Keratinocyte (primary cell): ENCODE measurements around the gene ATF6. TPM values are rescaled to one million over a fixed set of nuclear protein-coding genes. Genes with fewer than 3 reads are reported as not detected.

Source experiments
- DNase-seq: peaks from one replicate; pipeline ENCODE4 v3.0.0-alpha.2; 2011; ENCODE audit warnings: low read depth, missing footprints, low spot score
- FAIRE-seq: peaks from 2 replicates; lab custom pipeline; 2011; peaks lifted over from hg19 to GRCh38; lab: Jason Lieb, UNC
- H2AFZ ChIP-seq: 2 replicates; pipeline ENCODE4 v1.6.0; 2012; ENCODE audit warnings: low read length, control low read depth, inconsistent platforms; ENCODE audit not compliant: control insufficient read depth
- H3K27ac ChIP-seq: 2 replicates; pipeline ENCODE4 v1.5.1; 2011; ENCODE audit warnings: low read length; ENCODE audit not compliant: control insufficient read depth, insufficient read depth
- H3K27me3 ChIP-seq: 3 replicates; pipeline ENCODE4 v1.6.0; 2011; ENCODE audit warnings: low read length; ENCODE audit not compliant: control insufficient read depth, insufficient read depth; ENCODE audit errors: extremely low read depth
- H3K36me3 ChIP-seq, 2 experiments: 2 replicates in 1 of 2; 3 replicates in 1 of 2; pipeline ENCODE4 v1.5.1; 2011; ENCODE audit warnings: low read length in 2 of 2, mild to moderate bottlenecking in 1 of 2; ENCODE audit not compliant: control insufficient read depth in 2 of 2, insufficient read depth in 2 of 2; ENCODE audit errors: extremely low read depth in 1 of 2
- H3K4me1 ChIP-seq: 3 replicates; pipeline ENCODE4 v1.5.1; 2011; ENCODE audit warnings: low read length; ENCODE audit not compliant: control insufficient read depth, insufficient read depth; ENCODE audit errors: extremely low read depth
- H3K4me2 ChIP-seq: 3 replicates; pipeline ENCODE4 v1.6.0; 2011; ENCODE audit warnings: low read depth, low read length; ENCODE audit not compliant: control insufficient read depth, insufficient read depth; ENCODE audit errors: extremely low read depth
- H3K4me3 ChIP-seq, 3 experiments: fragments of 200-600 bp in 1 of 3; sonication (generic) in 1 of 3; 2 replicates in 2 of 3; 3 replicates in 1 of 3; pipeline ENCODE4 v1.5.1; 2011 to 2016; ENCODE audit warnings: low read length in 3 of 3, mild to moderate bottlenecking in 3 of 3, control low read depth in 2 of 3, inconsistent platforms in 1 of 3, low read depth in 1 of 3, mixed read lengths in 1 of 3, mixed run types in 1 of 3, moderate library complexity in 1 of 3; ENCODE audit not compliant: control insufficient read depth in 2 of 3, insufficient read depth in 2 of 3; ENCODE audit errors: extremely low read depth in 1 of 3
- H3K79me2 ChIP-seq: 2 replicates; pipeline ENCODE4 v1.6.0; 2012; ENCODE audit warnings: low read length; ENCODE audit not compliant: control insufficient read depth, insufficient read depth
- H3K9ac ChIP-seq: 3 replicates; pipeline ENCODE4 v1.6.0; 2011; ENCODE audit warnings: low read length; ENCODE audit not compliant: control insufficient read depth, insufficient read depth; ENCODE audit errors: extremely low read depth
- H3K9me1 ChIP-seq: 3 replicates; pipeline ENCODE4 v1.6.0; 2011; ENCODE audit warnings: low read length; ENCODE audit not compliant: control insufficient read depth, insufficient read depth; ENCODE audit errors: extremely low read depth
- H3K9me3 ChIP-seq: 2 replicates; pipeline ENCODE4 v1.5.1; 2012; ENCODE audit warnings: low read depth, low read length; ENCODE audit not compliant: control insufficient read depth
- H4K20me1 ChIP-seq: 3 replicates; pipeline ENCODE4 v1.6.0; 2011; ENCODE audit warnings: low read length; ENCODE audit not compliant: control insufficient read depth, insufficient read depth; ENCODE audit errors: extremely low read depth
- EZH2 ChIP-seq: IDR thresholded peaks from one replicate; pipeline ENCODE4 v1.6.1; 2012; ENCODE audit warnings: inconsistent platforms, mild to moderate bottlenecking, low read length, moderate library complexity
- dilution Hi-C: fragments of 300-500 bp; cut with MboI; formaldehyde crosslinking; loops from one replicate; pipeline ENCODE4 v1.7.0; 2020; ENCODE audit warnings: low sequenced_read_pairs; ENCODE audit not compliant: extremely low pct_ligation_motif_present
- polyA plus RNA-seq, 5 experiments: library from polyadenylated mRNA; depleted of rRNA in 3 of 5; stranded (reverse) in 3 of 5; stranded (forward) in 1 of 5; unstranded in 1 of 5; fragments of >200 nt; gene quantifications; 1 replicate in 1 of 5; 2 replicates in 3 of 5; 3 replicates in 1 of 5; pipeline versions ENCODE4 v1.2.1 to v1.2.3, GENCODE V29; 2011 to 2012; ENCODE audit warnings: missing spikeins in 2 of 5, low read depth in 1 of 5, low replicate concordance in 1 of 5
- TF ChIP-seq, protein P1 (sequence below), 3 experiments: IDR thresholded peaks in 1 of 3; conservative IDR thresholded peaks in 1 of 3; optimal IDR thresholded peaks in 1 of 3; 2 replicates in 2 of 3; 3 replicates in 1 of 3; pipeline versions ENCODE3 to v1.5.1; 2011; ENCODE audit warnings: low read length in 3 of 3, mild to moderate bottlenecking in 3 of 3, moderate library complexity in 2 of 3, control low read depth in 1 of 3, inconsistent platforms in 1 of 3; ENCODE audit not compliant: insufficient read depth in 2 of 3; ENCODE audit errors: extremely low read depth in 1 of 3

The ATF6 gene
- polyA plus RNA-seq, 1 donor (not counting 4 experiments of a cell fraction or from before 2014, with no cell fraction given): 19.7 TPM

DNA sequence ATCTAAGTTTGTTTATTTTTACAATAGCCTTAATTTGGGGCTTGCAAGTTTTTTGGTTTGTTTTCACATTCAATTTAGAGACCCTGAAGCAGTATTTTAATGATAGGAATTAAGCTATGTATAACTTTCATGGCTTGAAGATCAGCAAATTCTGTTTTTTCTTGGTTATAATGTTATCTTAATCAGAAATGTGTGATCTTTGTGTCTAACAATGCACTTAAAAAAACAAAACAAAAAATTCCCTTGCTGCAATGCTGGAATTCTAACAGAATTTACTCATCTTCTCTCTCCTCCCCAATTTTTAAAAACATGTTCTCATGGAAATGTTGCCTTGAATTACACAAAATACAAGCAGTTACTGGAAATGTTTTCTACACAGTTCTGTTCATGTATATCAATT is 144.5 kb downstream of the ATF6 start:
- H3K9ac ChIP-seq: no peak overlapping the region
- dilution Hi-C loops: no loop called here
- no peak for FAIRE-seq

DNA sequence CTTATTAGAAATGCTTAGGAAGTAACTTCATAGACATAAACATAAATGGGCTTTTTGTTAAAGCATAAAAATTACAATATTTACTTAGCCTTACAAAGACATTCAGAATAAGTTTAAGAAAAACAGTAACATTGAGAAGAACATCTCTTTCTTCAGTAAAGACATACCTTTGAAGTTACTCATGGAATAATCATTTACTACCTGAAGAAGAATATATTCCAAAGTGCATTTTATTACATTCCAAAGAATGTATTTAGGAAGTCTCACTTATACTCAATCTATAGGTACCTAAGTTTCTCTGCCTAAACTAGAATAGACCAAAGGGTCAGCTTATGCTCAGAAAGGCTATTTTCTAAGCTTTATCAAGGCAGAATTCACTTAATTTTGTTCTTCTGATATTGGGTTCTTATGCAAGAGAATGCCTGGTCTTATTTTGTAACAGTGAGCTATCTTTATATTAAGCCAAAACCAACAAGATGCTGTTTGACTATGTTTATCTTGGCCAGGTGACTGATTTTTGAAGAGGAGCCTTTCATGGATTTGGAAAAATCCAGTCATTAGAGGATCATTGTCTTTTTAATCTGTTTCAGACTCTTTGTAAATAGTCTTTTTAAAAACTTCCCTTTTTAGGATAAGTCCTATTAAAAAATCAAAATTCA is 147.5 kb downstream of the ATF6 start:
- no peaks in the 10 kb centered on the region for H4K20me1 ChIP-seq
- H3K9me1 ChIP-seq: no peaks in the 10 kb centered on the region
- no peaks in the 10 kb centered on the region for H3K27me3 ChIP-seq
- H2AFZ ChIP-seq: no peak overlapping the region
- TF ChIP-seq EZH2: no peak
- TF ChIP-seq, protein P1, sequence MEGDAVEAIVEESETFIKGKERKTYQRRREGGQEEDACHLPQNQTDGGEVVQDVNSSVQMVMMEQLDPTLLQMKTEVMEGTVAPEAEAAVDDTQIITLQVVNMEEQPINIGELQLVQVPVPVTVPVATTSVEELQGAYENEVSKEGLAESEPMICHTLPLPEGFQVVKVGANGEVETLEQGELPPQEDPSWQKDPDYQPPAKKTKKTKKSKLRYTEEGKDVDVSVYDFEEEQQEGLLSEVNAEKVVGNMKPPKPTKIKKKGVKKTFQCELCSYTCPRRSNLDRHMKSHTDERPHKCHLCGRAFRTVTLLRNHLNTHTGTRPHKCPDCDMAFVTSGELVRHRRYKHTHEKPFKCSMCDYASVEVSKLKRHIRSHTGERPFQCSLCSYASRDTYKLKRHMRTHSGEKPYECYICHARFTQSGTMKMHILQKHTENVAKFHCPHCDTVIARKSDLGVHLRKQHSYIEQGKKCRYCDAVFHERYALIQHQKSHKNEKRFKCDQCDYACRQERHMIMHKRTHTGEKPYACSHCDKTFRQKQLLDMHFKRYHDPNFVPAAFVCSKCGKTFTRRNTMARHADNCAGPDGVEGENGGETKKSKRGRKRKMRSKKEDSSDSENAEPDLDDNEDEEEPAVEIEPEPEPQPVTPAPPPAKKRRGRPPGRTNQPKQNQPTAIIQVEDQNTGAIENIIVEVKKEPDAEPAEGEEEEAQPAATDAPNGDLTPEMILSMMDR (optimal IDR thresholded peaks at IDR 0.05 in 1 of 3, IDR thresholded peaks at IDR 0.05 in 1 of 3, conservative IDR thresholded peaks at IDR 0.05 in 1 of 3; ENCODE audit: extremely low read depth in 1 of 3, insufficient read depth in 2 of 3, low read length in 3 of 3): no peak
- H3K4me1 ChIP-seq: no peaks in the 10 kb centered on the region
- H3K4me3 ChIP-seq: no peak overlapping the region
- H3K27ac ChIP-seq: no peak overlapping the region
- peaks cover 3 to 7% of the 10 kb centered on the region in 2 experiments for H3K36me3 ChIP-seq
- H3K9me3 ChIP-seq: no peaks in the 10 kb centered on the region
- no peak overlapping the region for H3K9ac ChIP-seq
- dilution Hi-C loops: no loop called here
- FAIRE-seq (no peak), DNase-seq (no peak)
- H3K4me2 ChIP-seq: no peak overlapping the region
- no peaks in the 10 kb centered on the region for H3K79me2 ChIP-seq

More for the DNA sequence above, 144.5 kb downstream of the ATF6 start:
- H4K20me1 ChIP-seq: no peaks in the 10 kb centered on the region
- DNase-seq: no peak
- no peak overlapping the region for H3K4me2 ChIP-seq
- no peak overlapping the region for H3K27ac ChIP-seq
- no peaks in the 10 kb centered on the region for H3K4me1 ChIP-seq
- no peaks in the 10 kb centered on the region for H3K27me3 ChIP-seq
- no peak overlapping the region for H2AFZ ChIP-seq
- no peaks in the 10 kb centered on the region for H3K9me1 ChIP-seq
- H3K4me3 ChIP-seq: no peak overlapping the region
- H3K36me3 ChIP-seq: peaks cover 3 to 7% of the 10 kb centered on the region in 2 experiments
- TF ChIP-seq EZH2: no peak
- TF ChIP-seq, protein P1 (optimal IDR thresholded peaks at IDR 0.05 in 1 of 3, IDR thresholded peaks at IDR 0.05 in 1 of 3, conservative IDR thresholded peaks at IDR 0.05 in 1 of 3; ENCODE audit: extremely low read depth in 1 of 3, insufficient read depth in 2 of 3, low read length in 3 of 3): no peak
- no peaks in the 10 kb centered on the region for H3K79me2 ChIP-seq
- H3K9me3 ChIP-seq: no peaks in the 10 kb centered on the region
